ENCODE results near the gene DNAH14. TPM values are rescaled to one million over a fixed set of nuclear protein-coding genes. Genes with fewer than 3 reads are reported as not detected.

DNAH14 gene
- total and polyA plus RNA-seq, 2 of the 13 experiments (the other 11 are each of a cell fraction or from before 2014, with no cell fraction given), result 4.5 to 27.5 TPM

DNA sequence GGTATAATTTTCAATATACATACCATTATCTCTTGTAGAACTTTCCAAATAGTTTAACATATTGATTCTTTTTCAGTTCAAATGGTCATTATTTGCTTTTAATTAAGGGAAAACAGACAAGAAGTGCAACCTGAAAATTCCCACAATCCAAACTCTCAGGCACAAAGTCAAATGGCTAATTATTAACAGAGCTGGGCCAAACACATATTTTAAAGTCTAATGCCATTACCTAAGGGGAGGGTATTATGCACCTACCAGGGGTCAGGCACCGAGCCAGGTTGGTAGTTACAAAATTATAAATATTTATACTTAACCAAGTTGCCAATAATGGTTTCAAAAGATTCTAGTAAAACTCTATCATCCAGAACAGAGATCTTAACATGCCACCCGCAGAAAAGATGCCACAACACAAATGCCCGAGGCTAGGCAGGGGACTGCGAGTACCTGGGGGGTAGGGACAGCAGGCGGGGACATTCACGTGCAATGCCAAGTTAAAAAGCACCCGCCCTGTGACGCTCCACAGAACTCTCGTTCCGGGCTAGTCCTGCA, 483.4 kb downstream of the DNAH14 start (continued):
- TF ChIP-seq, protein P1, sequence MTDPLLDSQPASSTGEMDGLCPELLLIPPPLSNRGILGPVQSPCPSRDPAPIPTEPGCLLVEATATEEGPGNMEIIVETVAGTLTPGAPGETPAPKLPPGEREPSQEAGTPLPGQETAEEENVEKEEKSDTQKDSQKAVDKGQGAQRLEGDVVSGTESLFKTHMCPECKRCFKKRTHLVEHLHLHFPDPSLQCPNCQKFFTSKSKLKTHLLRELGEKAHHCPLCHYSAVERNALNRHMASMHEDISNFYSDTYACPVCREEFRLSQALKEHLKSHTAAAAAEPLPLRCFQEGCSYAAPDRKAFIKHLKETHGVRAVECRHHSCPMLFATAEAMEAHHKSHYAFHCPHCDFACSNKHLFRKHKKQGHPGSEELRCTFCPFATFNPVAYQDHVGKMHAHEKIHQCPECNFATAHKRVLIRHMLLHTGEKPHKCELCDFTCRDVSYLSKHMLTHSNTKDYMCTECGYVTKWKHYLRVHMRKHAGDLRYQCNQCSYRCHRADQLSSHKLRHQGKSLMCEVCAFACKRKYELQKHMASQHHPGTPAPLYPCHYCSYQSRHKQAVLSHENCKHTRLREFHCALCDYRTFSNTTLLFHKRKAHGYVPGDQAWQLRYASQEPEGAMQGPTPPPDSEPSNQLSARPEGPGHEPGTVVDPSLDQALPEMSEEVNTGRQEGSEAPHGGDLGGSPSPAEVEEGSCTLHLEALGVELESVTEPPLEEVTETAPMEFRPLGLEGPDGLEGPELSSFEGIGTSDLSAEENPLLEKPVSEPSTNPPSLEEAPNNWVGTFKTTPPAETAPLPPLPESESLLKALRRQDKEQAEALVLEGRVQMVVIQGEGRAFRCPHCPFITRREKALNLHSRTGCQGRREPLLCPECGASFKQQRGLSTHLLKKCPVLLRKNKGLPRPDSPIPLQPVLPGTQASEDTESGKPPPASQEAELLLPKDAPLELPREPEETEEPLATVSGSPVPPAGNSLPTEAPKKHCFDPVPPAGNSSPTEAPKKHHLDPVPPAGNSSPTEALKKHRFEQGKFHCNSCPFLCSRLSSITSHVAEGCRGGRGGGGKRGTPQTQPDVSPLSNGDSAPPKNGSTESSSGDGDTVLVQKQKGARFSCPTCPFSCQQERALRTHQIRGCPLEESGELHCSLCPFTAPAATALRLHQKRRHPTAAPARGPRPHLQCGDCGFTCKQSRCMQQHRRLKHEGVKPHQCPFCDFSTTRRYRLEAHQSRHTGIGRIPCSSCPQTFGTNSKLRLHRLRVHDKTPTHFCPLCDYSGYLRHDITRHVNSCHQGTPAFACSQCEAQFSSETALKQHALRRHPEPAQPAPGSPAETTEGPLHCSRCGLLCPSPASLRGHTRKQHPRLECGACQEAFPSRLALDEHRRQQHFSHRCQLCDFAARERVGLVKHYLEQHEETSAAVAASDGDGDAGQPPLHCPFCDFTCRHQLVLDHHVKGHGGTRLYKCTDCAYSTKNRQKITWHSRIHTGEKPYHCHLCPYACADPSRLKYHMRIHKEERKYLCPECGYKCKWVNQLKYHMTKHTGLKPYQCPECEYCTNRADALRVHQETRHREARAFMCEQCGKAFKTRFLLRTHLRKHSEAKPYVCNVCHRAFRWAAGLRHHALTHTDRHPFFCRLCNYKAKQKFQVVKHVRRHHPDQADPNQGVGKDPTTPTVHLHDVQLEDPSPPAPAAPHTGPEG (CRISPR knock-in tag; IDR thresholded peaks at IDR 0.05), result 0 out of 2 replicates have a peak, but pooled peaks have one; percentile 29
- TF ChIP-seq ZNF251 (CRISPR knock-in tag; IDR thresholded peaks at IDR 0.05), result no peak
- TF ChIP-seq TP53 (CRISPR knock-in tag; conservative IDR thresholded peaks at IDR 0.05), result no peak
- TF ChIP-seq, protein P2, sequence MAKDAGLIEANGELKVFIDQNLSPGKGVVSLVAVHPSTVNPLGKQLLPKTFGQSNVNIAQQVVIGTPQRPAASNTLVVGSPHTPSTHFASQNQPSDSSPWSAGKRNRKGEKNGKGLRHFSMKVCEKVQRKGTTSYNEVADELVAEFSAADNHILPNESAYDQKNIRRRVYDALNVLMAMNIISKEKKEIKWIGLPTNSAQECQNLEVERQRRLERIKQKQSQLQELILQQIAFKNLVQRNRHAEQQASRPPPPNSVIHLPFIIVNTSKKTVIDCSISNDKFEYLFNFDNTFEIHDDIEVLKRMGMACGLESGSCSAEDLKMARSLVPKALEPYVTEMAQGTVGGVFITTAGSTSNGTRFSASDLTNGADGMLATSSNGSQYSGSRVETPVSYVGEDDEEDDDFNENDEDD (CRISPR knock-in tag; IDR thresholded peaks at IDR 0.05; ENCODE audit: borderline replicate concordance), result peak; percentile 31; the same call in 1 of the 2 replicates
- no peak for TF ChIP-seq ZNF724P (CRISPR knock-in tag; IDR thresholded peaks at IDR 0.05; ENCODE audit: borderline replicate concordance)
- TF ChIP-seq, protein P3, sequence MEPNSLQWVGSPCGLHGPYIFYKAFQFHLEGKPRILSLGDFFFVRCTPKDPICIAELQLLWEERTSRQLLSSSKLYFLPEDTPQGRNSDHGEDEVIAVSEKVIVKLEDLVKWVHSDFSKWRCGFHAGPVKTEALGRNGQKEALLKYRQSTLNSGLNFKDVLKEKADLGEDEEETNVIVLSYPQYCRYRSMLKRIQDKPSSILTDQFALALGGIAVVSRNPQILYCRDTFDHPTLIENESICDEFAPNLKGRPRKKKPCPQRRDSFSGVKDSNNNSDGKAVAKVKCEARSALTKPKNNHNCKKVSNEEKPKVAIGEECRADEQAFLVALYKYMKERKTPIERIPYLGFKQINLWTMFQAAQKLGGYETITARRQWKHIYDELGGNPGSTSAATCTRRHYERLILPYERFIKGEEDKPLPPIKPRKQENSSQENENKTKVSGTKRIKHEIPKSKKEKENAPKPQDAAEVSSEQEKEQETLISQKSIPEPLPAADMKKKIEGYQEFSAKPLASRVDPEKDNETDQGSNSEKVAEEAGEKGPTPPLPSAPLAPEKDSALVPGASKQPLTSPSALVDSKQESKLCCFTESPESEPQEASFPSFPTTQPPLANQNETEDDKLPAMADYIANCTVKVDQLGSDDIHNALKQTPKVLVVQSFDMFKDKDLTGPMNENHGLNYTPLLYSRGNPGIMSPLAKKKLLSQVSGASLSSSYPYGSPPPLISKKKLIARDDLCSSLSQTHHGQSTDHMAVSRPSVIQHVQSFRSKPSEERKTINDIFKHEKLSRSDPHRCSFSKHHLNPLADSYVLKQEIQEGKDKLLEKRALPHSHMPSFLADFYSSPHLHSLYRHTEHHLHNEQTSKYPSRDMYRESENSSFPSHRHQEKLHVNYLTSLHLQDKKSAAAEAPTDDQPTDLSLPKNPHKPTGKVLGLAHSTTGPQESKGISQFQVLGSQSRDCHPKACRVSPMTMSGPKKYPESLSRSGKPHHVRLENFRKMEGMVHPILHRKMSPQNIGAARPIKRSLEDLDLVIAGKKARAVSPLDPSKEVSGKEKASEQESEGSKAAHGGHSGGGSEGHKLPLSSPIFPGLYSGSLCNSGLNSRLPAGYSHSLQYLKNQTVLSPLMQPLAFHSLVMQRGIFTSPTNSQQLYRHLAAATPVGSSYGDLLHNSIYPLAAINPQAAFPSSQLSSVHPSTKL (CRISPR knock-in tag; IDR thresholded peaks at IDR 0.05), result peak; percentile 28; the same call in 1 of the 2 replicates
- TF ChIP-seq ZNF546 (CRISPR knock-in tag; conservative IDR thresholded peaks at IDR 0.05), result no peak
- TF ChIP-seq GATAD1 (CRISPR knock-in tag; IDR thresholded peaks at IDR 0.05), result no peak
- TF ChIP-seq, protein P4, sequence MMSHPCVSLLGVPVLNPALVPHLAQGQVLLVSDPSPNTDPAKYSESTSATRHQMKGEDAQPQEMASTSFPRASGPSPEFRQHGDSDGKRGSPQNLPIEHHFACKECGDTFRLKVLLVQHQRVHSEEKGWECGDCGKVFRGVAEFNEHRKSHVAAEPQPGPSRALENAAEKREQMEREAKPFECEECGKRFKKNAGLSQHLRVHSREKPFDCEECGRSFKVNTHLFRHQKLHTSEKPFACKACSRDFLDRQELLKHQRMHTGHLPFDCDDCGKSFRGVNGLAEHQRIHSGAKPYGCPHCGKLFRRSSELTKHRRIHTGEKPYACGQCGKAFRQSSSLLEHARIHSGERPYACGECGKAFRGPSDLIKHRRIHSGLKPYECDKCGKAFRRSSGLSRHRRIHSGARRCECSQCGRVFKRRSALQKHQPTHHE (CRISPR knock-in tag; IDR thresholded peaks at IDR 0.05; ENCODE audit: borderline replicate concordance), result no peak
- no peak for TF ChIP-seq ZNF879 (CRISPR knock-in tag; IDR thresholded peaks at IDR 0.05)
- TF ChIP-seq KLF13 (CRISPR knock-in tag; IDR thresholded peaks at IDR 0.05), result no peak
- TF ChIP-seq ZC3H13 (CRISPR knock-in tag; IDR thresholded peaks at IDR 0.05), result no peak
- no peak for TF ChIP-seq FIP1L1 (IDR thresholded peaks at IDR 0.05; ENCODE audit: borderline replicate concordance, insufficient read depth, low read depth, low read length)
- no peak for TF ChIP-seq ZNF496 (CRISPR knock-in tag; IDR thresholded peaks at IDR 0.05; ENCODE audit: insufficient replicate concordance)
- TF ChIP-seq CCAR2 (optimal IDR thresholded peaks at IDR 0.05; ENCODE audit: low read depth, low read length), result no peak
